Ishikawa (cell line): ENCODE results near the gene CNBP.
A peak's percentile ranks its signal among the peaks of the same experiment; 100 is the strongest.

Experiments used
- CEBPB ChIP-seq: IDR thresholded peaks from 2 replicates; pipeline ENCODE4 v1.6.1; 2012
- CREB1 ChIP-seq: IDR thresholded peaks from 2 replicates; pipeline ENCODE4 v1.6.1; 2012; ENCODE audit warnings: low read depth
- EGR1 ChIP-seq: IDR thresholded peaks from 2 replicates; pipeline ENCODE4 v1.6.1; 2012
- EP300 ChIP-seq: IDR thresholded peaks from 2 replicates; pipeline ENCODE4 v1.6.1; 2012; ENCODE audit warnings: borderline replicate concordance
- FOXM1 ChIP-seq: IDR thresholded peaks from 2 replicates; pipeline ENCODE4 v1.6.1; 2012; ENCODE audit warnings: low read depth, borderline replicate concordance
- NFIC ChIP-seq: IDR thresholded peaks from 2 replicates; pipeline ENCODE4 v1.6.1; 2012
- RAD21 ChIP-seq: IDR thresholded peaks from 2 replicates; pipeline ENCODE4 v1.6.1; 2012; ENCODE audit warnings: low read depth
- TAF1 ChIP-seq: IDR thresholded peaks from 2 replicates; pipeline ENCODE4 v1.6.1; 2012; ENCODE audit warnings: low read depth, mild to moderate bottlenecking
- TCF12 ChIP-seq: IDR thresholded peaks from 2 replicates; pipeline ENCODE4 v1.6.1; 2012; ENCODE audit warnings: low read depth
- TEAD4 ChIP-seq: IDR thresholded peaks from 2 replicates; pipeline ENCODE4 v1.6.1; 2012
- USF1 ChIP-seq: IDR thresholded peaks from 2 replicates; pipeline ENCODE4 v1.6.1; 2012
- YY1 ChIP-seq: IDR thresholded peaks from 2 replicates; pipeline ENCODE4 v1.6.1; 2012; ENCODE audit warnings: low read depth
- ZBTB7A ChIP-seq: IDR thresholded peaks from 2 replicates; pipeline ENCODE4 v1.6.1; 2012; ENCODE audit warnings: low read depth
- TF ChIP-seq, protein P1 (sequence below): IDR thresholded peaks from 2 replicates; pipeline ENCODE4 v1.6.1; 2012; ENCODE audit warnings: low read depth, mild to moderate bottlenecking
- TF ChIP-seq, protein P2 (sequence below): IDR thresholded peaks from 2 replicates; pipeline ENCODE4 v1.6.1; 2012

CNBP gene

GRCh38 chr3:129183569-129184395, at the start of gene CNBP:
Gene CNBP, minus strand, starts transcription at chr3:129183896. Its CDS starts 12,139 bp downstream, at chr3:129171757.
- TF ChIP-seq EGR1 (peak; percentile 82), TCF12 (peak; percentile 13; the same call in 1 of the 2 replicates), NFIC (no peak), TEAD4 (no peak), CEBPB (no peak), EP300 (peak; percentile 20; the same call in 1 of the 2 replicates), RAD21 (no peak), USF1 (0 out of 2 replicates have a peak, but pooled peaks have one; percentile 22), TAF1 (peak; percentile 96), YY1 (peak; percentile 75), FOXM1 (no peak), ZBTB7A (0 out of 2 replicates have a peak, but pooled peaks have one; percentile 59), CREB1 (peak; percentile 43; the same call in 1 of the 2 replicates)
- TF ChIP-seq, protein P1, sequence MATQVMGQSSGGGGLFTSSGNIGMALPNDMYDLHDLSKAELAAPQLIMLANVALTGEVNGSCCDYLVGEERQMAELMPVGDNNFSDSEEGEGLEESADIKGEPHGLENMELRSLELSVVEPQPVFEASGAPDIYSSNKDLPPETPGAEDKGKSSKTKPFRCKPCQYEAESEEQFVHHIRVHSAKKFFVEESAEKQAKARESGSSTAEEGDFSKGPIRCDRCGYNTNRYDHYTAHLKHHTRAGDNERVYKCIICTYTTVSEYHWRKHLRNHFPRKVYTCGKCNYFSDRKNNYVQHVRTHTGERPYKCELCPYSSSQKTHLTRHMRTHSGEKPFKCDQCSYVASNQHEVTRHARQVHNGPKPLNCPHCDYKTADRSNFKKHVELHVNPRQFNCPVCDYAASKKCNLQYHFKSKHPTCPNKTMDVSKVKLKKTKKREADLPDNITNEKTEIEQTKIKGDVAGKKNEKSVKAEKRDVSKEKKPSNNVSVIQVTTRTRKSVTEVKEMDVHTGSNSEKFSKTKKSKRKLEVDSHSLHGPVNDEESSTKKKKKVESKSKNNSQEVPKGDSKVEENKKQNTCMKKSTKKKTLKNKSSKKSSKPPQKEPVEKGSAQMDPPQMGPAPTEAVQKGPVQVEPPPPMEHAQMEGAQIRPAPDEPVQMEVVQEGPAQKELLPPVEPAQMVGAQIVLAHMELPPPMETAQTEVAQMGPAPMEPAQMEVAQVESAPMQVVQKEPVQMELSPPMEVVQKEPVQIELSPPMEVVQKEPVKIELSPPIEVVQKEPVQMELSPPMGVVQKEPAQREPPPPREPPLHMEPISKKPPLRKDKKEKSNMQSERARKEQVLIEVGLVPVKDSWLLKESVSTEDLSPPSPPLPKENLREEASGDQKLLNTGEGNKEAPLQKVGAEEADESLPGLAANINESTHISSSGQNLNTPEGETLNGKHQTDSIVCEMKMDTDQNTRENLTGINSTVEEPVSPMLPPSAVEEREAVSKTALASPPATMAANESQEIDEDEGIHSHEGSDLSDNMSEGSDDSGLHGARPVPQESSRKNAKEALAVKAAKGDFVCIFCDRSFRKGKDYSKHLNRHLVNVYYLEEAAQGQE, result no peak
- TF ChIP-seq, protein P2, sequence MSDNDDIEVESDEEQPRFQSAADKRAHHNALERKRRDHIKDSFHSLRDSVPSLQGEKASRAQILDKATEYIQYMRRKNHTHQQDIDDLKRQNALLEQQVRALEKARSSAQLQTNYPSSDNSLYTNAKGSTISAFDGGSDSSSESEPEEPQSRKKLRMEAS, result peak; percentile 91

- TF ChIP-seq CEBPB (no peak), RAD21 (no peak), TCF12 (no peak), TAF1 (no peak), USF1 (no peak), EP300 (no peak), YY1 (no peak), TEAD4 (no peak), CREB1 (no peak), EGR1 (no peak)
- TF ChIP-seq, protein P2, result no peak
These were observed 47.8 kb upstream of the CNBP start for GRCh38 chr3:129231331-129232119.

- TF ChIP-seq, protein P1, result no peak
- TF ChIP-seq TAF1 (no peak), FOXM1 (no peak), RAD21 (no peak), YY1 (no peak), ZBTB7A (no peak)
These were observed 46.8 kb upstream of the CNBP start for GRCh38 chr3:129230311-129231019.

DNA sequence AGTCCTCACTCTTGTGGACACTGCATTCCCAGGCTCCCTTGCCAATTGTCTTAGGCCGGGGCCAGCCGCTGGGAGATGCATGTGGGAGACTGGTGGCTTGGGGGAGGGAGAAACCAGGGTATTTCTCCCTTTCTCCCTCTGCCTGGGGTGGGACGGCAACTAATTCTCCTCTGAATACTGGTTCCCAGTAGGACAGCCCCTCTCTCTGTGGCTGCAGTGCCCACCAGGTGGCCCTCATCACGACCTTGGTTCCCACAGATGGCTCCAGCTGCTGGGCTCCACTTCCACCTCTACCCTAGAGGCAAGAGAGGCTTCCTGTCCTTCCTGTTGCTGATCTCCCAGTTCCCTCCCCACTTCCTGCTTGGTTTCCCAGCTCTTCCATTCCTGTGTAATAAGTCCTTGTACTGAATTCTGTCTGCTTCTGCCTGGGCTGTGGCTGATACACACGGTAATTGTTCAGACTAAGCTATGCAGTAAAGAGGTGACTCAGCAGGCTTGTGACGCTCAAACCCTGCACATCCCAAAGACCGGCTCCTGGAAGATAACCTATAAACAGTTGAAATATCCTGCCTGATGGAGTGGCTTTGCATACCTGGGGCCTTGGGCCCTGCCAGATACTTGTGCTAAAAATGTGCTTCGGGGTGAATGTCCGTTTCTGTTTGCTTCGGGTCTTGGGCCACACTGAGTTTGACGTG, 45.3 kb upstream of the CNBP start:
- TF ChIP-seq, protein P2, result no peak
- TF ChIP-seq TCF12 (no peak), ZBTB7A (no peak), FOXM1 (no peak), TAF1 (no peak), YY1 (no peak), CEBPB (no peak), NFIC (no peak), RAD21 (no peak), EP300 (no peak), TEAD4 (no peak), EGR1 (no peak), USF1 (no peak)
- TF ChIP-seq, protein P1, result no peak
